ENCODE data around the gene CTNNA3.
"Not testable (repeated sequence)": the region's sequence is repeated elsewhere in the genome, so short reads cannot be mapped to it uniquely, and the experiment has no call there.

Gene CTNNA3

GRCh38 chr10:67537906-67538305, 158.1 kb downstream of the CTNNA3 start:
- no peak for DNase-seq (ENCODE audit: low spot score)
- no peak for TF ChIP-seq CTCF (IDR thresholded peaks at IDR 0.05; ENCODE audit: borderline replicate concordance, control extremely low read depth, extremely low read depth, insufficient read depth, missing control alignments)
- in situ Hi-C loops (cut with MboI; ENCODE audit: low sequenced_read_pairs, unreplicated experiment) = no loop called here

GRCh38 chr10:67533376-67533775, 162.6 kb downstream of the CTNNA3 start:
- in situ Hi-C loops (cut with MboI; ENCODE audit: low sequenced_read_pairs, unreplicated experiment) = no loop called here
- DNase-seq (ENCODE audit: low spot score) = no peak
- TF ChIP-seq CTCF (IDR thresholded peaks at IDR 0.05; ENCODE audit: borderline replicate concordance, control extremely low read depth, extremely low read depth, insufficient read depth, missing control alignments) = no peak

- DNase-seq (ENCODE audit: low spot score); in situ Hi-C loops (cut with MboI; ENCODE audit: low sequenced_read_pairs, unreplicated experiment): not testable (repeated sequence)
Observed at GRCh38 chr10:67530990-67531389, 165.0 kb downstream of the CTNNA3 start.

GRCh38 chr10:67527351-67527750, 168.6 kb downstream of the CTNNA3 start:
- no peak for DNase-seq (ENCODE audit: low spot score)
- TF ChIP-seq CTCF (IDR thresholded peaks at IDR 0.05; ENCODE audit: borderline replicate concordance, control extremely low read depth, extremely low read depth, insufficient read depth, missing control alignments) = no peak
- in situ Hi-C loops (cut with MboI; ENCODE audit: low sequenced_read_pairs, unreplicated experiment) = no loop called here

GRCh38 chr10:67521546-67521945, 174.4 kb downstream of the CTNNA3 start:
- in situ Hi-C loops (cut with MboI; ENCODE audit: low sequenced_read_pairs, unreplicated experiment) = no loop called here
- no peak for DNase-seq (ENCODE audit: low spot score)
- TF ChIP-seq CTCF (IDR thresholded peaks at IDR 0.05; ENCODE audit: borderline replicate concordance, control extremely low read depth, extremely low read depth, insufficient read depth, missing control alignments) = no peak

- in situ Hi-C loops (cut with MboI; ENCODE audit: low sequenced_read_pairs, unreplicated experiment) = no loop called here
- TF ChIP-seq CTCF (IDR thresholded peaks at IDR 0.05; ENCODE audit: borderline replicate concordance, control extremely low read depth, extremely low read depth, insufficient read depth, missing control alignments) = peak; percentile 66
- peak; percentile 41 for DNase-seq (ENCODE audit: low spot score)
Observed at GRCh38 chr10:67520924-67521520, 175.0 kb downstream of the CTNNA3 start.

GRCh38 chr10:67519434-67519833, 176.6 kb downstream of the CTNNA3 start:
- TF ChIP-seq CTCF (IDR thresholded peaks at IDR 0.05; ENCODE audit: borderline replicate concordance, control extremely low read depth, extremely low read depth, insufficient read depth, missing control alignments) = no peak
- in situ Hi-C loops (cut with MboI; ENCODE audit: low sequenced_read_pairs, unreplicated experiment) = no loop called here
- DNase-seq (ENCODE audit: low spot score) = no peak

All from GM13976 (cell line).